Measurements from ENCODE around the gene ZMYND8. TPM values are rescaled to one million over a fixed set of nuclear protein-coding genes. Genes with fewer than 3 reads are reported as not detected.

ZMYND8 gene
- total RNA-seq, 1 donor from 2014 or later = 18.6 TPM

DNA sequence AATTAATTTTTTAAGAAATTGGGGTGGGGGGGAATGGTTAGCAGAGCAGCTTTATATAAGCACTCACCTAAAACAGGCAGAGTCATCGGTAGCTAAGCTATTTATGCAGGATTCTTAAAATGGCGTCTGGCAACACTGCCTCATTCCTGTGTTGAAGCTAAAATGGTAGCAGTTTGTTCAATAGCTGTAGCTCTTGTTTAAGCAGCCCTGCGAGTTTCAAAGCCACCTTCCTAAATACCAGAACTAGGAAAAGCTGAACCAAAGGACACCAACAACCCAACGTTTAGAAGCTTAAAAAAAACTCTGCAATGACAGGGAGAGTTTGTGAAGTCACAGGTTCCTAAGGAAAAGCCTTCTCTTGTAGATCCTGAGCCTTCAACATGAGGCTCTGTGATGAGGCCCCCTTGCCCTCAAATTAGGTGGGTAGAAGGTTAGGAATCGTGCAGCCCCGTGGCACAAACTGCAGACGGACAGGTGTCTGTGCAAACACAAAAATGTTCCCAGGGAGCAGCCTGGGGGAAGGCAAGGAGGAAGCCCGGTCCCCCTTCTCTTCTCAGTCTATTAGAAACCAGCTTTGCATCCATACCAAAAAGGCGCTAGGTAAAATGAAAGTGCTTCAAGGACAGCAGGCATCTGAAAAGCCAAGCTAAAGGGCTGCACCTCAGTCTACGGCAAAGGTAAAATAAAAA is 4.7 kb downstream of the ZMYND8 start:
- TF ChIP-seq, protein P1, sequence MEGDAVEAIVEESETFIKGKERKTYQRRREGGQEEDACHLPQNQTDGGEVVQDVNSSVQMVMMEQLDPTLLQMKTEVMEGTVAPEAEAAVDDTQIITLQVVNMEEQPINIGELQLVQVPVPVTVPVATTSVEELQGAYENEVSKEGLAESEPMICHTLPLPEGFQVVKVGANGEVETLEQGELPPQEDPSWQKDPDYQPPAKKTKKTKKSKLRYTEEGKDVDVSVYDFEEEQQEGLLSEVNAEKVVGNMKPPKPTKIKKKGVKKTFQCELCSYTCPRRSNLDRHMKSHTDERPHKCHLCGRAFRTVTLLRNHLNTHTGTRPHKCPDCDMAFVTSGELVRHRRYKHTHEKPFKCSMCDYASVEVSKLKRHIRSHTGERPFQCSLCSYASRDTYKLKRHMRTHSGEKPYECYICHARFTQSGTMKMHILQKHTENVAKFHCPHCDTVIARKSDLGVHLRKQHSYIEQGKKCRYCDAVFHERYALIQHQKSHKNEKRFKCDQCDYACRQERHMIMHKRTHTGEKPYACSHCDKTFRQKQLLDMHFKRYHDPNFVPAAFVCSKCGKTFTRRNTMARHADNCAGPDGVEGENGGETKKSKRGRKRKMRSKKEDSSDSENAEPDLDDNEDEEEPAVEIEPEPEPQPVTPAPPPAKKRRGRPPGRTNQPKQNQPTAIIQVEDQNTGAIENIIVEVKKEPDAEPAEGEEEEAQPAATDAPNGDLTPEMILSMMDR (conservative IDR thresholded peaks at IDR 0.05; ENCODE audit: low read depth, low read length) = no peak
- DNase-seq (ENCODE audit: low read depth) = no peak
- peak overlapping the region; percentile 56 for H3K4me3 ChIP-seq (ENCODE audit: low read depth, low read length)

DNA sequence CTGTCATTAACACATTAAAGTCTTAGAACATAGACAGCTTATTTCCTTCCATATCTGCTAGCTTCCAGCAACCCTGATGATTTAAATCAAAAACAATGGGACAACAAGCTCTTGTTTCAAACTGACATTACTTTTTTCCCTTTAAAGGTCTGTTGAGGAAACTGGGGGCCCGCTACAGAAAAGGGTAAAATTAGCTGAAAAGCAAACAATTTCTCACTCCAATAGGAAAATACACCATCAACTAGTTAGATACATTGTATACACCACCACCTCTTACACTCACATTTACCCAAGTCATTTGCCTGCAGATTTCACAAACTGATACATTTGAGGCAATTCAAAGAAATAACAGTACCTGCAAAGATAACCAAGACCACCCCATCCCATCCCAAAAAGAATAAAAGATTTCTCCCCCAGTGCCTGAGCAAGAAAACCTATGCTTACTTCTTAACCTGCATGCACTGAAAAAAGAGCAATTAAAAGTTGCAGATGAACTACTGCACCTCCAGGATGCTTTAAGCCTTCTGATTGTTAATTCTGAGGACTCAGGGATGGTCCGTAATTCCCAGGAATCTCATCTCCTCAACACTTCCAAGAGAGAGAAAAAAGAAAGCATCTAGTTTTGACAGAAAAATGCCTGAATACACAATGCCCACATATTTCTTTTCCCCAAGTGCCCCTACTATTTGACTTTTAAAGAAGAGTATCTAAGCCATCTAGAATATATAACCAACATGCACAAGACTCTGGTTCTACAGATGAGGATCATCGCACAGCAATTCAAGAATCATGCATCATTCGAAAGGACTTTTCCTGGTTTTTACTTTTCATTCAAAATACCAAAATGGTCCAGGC is 5.6 kb downstream of the ZMYND8 start:
- peak overlapping the region; percentile 56 for H3K4me3 ChIP-seq (ENCODE audit: low read depth, low read length)

DNA sequence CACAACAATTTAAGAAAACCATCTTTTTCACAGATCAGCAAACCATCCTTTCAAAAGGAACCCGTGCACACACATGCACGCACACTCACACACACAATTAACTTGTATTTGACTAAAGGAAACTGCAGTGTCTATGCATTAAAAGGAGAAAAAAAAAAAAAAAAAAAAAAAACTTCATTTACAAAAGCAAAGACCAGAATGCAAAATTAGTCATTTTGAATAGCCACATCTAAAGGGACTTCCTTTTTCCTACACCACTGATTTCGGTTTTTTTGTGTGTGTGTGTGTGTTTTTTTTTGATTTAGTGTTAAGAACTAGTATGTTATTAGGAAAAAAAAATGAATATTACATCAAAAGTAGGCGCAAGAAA is 6.3 kb downstream of the ZMYND8 start:
- DNase-seq (ENCODE audit: low read depth) = no peak
- TF ChIP-seq, protein P1 (conservative IDR thresholded peaks at IDR 0.05; ENCODE audit: low read depth, low read length) = no peak
- peak overlapping the region; percentile 17 for H3K4me3 ChIP-seq (ENCODE audit: low read depth, low read length)

More for the DNA sequence above, 5.6 kb downstream of the ZMYND8 start:
- TF ChIP-seq, protein P1 (conservative IDR thresholded peaks at IDR 0.05; ENCODE audit: low read depth, low read length) = no peak
- DNase-seq (ENCODE audit: low read depth) = no peak

DNA sequence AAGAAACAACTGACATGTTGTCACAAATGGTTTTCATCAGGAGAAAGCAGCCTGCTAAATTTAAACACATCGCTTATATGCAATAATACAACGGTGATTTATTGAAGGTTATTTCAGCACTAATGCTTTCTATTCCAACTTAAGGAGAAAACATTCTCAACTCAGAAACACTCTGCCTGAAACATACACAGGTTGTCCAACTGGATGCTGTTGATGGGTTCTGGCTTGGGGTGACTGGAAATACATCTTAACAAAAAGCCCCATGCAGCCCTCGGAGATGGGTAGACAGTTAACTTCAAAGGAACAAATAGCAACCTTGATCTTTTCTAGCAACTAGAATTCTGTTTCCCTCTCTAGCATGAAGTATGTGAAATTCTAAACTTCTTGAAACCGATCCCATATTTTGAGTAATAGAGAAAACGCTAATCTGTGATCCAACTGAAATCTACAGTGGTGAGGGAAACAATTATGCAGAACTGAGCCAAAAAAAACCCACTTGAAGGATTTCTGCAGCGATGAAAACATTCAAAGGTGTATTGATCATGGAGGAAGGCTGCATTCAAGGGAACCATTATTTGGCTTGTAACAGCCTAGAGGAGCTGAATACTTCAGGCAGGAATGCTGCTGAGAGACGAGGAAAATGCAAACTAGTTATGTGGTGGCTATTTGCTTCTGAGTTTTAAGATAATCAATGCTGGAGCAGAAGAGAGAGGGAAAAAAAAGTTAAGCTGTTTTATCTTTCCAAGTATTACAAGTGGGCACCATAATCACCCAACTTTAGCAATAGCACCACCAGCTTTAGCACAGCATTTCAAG is 6.9 kb downstream of the ZMYND8 start:
- H3K4me3 ChIP-seq (ENCODE audit: low read depth, low read length) = peak overlapping the region; percentile 17
- TF ChIP-seq, protein P1 (conservative IDR thresholded peaks at IDR 0.05; ENCODE audit: low read depth, low read length) = no peak
- DNase-seq (ENCODE audit: low read depth) = no peak

DNA sequence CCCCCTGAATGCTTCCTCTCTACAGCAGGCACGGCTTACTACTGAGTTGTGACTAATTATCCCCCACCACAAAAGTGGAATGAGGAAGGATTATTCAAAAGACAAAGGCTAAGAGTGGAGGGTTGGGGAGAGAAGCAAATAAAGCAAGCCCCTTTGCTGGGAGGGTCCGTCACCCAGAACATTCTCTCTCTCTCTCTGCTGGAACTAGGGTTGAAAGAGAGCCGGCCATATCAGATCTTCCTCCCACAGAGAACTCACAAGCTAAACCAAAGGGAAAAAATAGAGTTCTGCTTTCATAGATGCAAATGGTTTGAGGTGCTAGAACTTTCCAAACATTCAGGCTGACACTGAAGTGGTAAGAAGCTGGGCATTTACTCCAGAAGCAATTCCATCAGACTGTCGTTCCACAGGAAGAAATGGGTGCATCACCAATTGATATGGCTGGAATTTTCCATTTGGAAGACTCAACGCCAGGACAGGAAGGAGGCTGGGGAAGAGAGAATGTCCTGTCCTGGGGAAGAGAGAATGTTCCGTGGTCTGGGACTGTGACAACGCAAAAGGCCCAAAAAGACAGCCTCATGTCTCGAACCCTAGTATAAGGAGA is 7.9 kb downstream of the ZMYND8 start:
- TF ChIP-seq, protein P1 (conservative IDR thresholded peaks at IDR 0.05; ENCODE audit: low read depth, low read length) = no peak
- DNase-seq (ENCODE audit: low read depth) = no peak
- H3K4me3 ChIP-seq (ENCODE audit: low read depth, low read length) = no peak overlapping the region

DNA sequence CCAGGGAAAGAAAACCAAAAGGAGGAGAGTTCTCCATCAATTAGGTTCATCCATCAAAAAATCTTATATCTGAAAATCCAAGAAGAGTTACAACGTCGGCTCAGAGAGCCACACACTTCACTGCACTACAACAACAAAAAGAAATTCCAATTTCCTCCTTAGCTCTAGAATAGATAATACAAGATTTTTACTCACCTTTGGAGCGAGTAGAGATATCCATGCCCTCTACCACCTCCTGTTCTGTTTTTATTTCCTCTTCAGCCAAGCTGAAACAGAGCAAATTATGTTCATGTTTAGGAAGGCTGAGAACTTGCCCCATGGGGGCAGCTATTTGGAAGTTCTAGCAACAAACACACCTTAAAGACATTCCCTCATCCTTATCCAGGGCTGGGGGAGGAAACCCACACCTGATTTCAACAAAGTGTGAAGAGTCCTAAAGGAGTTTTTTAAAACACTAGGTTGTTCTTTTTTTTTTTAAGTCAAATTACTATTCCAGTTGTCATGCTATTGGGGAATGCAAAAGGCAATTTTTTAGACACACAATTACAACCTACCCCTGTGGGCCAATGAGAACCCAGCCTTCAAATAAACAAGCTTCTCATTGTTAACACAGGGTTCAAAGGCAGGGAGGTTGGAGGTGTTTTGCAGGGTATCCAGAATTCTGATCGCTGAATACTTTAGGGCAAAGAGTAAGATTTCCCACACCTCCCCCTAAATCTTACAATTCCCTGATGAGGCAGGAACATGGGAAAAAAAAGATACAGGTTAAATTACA is 8.7 kb downstream of the ZMYND8 start:
- no peak overlapping the region for H3K4me3 ChIP-seq (ENCODE audit: low read depth, low read length)
- DNase-seq (ENCODE audit: low read depth) = no peak
- TF ChIP-seq, protein P1 (conservative IDR thresholded peaks at IDR 0.05; ENCODE audit: low read depth, low read length) = no peak

All from epithelial cell of proximal tubule (primary cell).